Panc1 (cell line): ENCODE measurements around the gene ZG16.

Experiments used
- POLR2AphosphoS5 ChIP-seq: IDR thresholded peaks from 2 replicates; pipeline ENCODE4 v1.6.1; 2012; ENCODE audit warnings: mild to moderate bottlenecking, low read depth, low read length, moderate library complexity
- TCF7L2 ChIP-seq: IDR thresholded peaks from 2 replicates; pipeline ENCODE4 v1.6.1; 2011; ENCODE audit warnings: mild to moderate bottlenecking, low read depth, low read length, inconsistent platforms
- TF ChIP-seq, protein P1 (sequence below): fragments of 450-650 bp; IDR thresholded peaks from 2 replicates; pipeline ENCODE4 v1.5.1; 2017; ENCODE audit warnings: mild to moderate bottlenecking

GRCh38 chr16:29810699-29811169 is 32.7 kb downstream of the ZG16 start:
- TF ChIP-seq, protein P1, sequence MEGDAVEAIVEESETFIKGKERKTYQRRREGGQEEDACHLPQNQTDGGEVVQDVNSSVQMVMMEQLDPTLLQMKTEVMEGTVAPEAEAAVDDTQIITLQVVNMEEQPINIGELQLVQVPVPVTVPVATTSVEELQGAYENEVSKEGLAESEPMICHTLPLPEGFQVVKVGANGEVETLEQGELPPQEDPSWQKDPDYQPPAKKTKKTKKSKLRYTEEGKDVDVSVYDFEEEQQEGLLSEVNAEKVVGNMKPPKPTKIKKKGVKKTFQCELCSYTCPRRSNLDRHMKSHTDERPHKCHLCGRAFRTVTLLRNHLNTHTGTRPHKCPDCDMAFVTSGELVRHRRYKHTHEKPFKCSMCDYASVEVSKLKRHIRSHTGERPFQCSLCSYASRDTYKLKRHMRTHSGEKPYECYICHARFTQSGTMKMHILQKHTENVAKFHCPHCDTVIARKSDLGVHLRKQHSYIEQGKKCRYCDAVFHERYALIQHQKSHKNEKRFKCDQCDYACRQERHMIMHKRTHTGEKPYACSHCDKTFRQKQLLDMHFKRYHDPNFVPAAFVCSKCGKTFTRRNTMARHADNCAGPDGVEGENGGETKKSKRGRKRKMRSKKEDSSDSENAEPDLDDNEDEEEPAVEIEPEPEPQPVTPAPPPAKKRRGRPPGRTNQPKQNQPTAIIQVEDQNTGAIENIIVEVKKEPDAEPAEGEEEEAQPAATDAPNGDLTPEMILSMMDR = no peak
- TF ChIP-seq POLR2AphosphoS5 (no peak), TCF7L2 (no peak)
